GM12801 (cell line): ENCODE data around the gene PAPSS1.

Source experiments
- TF ChIP-seq, protein P1 (sequence below): IDR thresholded peaks from one replicate; pipeline ENCODE4 v1.5.1; 2011; ENCODE audit warnings: control low read depth; ENCODE audit not compliant: insufficient read length; ENCODE audit errors: extremely low read depth

The PAPSS1 gene

DNA sequence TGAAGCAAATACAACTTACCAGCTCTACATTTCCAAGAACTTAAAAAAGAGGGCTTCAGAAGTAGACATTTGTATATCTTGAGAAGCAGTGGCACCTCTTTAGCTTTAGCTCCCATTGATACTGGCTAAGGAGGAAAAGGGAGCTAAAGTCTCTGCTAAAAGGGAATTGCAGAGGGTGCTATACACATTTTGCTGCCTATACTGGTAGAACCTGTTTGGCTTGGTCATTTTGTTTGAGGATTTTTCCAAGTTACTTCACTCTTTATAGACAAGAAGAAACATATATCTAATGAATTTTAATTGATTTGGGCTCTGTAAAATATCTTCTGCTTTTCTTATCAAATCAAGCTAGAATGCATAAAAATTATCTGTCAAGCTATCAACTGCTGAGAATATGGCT lies 11.8 kb downstream of the PAPSS1 start:
- TF ChIP-seq, protein P1, sequence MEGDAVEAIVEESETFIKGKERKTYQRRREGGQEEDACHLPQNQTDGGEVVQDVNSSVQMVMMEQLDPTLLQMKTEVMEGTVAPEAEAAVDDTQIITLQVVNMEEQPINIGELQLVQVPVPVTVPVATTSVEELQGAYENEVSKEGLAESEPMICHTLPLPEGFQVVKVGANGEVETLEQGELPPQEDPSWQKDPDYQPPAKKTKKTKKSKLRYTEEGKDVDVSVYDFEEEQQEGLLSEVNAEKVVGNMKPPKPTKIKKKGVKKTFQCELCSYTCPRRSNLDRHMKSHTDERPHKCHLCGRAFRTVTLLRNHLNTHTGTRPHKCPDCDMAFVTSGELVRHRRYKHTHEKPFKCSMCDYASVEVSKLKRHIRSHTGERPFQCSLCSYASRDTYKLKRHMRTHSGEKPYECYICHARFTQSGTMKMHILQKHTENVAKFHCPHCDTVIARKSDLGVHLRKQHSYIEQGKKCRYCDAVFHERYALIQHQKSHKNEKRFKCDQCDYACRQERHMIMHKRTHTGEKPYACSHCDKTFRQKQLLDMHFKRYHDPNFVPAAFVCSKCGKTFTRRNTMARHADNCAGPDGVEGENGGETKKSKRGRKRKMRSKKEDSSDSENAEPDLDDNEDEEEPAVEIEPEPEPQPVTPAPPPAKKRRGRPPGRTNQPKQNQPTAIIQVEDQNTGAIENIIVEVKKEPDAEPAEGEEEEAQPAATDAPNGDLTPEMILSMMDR, result no peak

DNA sequence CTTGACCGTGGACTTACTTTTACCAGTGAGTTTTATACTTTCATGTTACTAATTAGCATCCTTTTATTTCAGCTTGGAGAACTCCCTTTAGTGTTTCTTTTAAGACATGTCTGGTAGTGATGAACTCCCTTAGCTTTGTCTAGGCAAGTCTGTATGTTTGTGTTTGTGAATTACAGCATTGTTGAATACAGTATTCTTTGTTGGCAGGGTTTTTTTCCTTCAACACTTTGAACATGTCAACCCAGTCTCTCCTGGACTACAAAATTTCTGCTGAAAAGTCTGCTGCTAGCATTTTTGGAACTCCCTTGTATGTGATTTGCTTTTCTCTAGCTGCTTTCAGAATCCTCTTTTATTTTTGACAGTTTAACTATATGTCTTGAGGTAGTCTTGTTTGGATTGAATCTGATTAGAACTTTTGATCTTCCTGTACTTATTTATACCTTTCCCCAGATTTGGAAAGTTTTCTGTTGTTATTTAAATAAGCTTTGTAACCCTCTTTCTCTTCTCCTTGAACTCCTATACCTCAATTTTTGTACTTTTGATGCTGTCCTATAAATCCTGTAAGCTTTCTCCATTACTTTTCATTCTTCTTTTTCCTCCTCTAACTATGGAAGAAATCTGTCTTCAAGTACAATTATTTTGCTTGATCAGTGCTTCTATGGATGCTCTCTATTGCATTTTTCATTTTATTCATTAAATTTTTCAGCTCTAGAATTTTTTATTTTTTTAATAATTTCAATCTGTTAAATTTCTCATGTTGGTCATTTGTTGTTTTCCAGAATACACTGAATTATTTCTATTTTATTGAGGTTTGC lies 14.1 kb downstream of the PAPSS1 start:
- TF ChIP-seq, protein P1, result no peak

DNA sequence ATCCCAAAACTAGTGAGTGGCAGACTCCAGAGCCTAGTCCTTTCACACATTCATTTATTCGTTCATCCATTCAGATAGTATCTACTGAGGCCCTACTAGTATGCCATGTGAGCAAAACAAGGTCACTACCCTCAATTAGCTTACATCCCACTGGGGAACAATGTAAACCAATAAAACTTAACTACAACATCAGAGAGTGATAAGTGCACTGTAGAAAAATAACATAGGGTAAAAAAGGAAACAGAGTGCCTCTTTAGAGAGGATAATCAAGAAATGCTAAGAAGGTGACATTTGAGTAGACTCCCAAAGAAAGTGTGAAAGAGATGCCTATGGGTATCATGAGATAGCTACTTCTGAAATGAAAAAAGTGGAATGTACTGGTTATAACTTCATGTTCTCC lies 18.5 kb downstream of the PAPSS1 start:
- TF ChIP-seq, protein P1, result no peak

DNA sequence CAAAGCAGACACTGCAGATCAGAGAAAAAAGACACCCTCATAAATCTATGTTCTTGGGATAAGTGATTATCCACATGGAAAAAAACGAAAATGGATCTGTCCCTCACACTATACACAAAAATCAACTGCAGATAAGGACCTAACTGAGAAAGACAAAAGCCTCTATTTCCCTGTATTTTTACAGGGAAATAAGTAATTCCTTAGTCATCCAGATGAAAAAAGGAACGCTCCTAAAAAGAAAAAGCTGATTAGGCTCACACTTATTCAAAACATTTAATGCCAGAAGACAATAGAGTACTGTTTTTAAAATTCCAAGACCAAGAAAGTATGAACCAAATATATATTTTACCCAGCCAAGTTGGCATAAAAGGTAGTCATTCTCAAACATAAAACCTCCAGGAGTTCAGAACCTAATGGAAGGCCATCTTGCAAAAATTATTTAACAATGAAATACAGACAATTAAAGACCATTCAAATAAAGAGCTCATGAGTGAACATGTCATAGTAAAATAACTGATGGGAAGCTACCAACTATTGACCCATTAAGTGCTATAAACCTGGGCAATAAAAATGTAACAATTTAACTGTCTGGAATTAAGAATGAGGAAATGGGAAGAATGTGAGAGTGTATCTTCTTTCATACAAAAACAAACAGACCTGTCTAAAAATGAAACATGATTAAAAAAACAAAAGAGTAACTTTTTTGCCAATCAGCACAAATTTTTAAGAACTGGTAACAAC lies 20.4 kb downstream of the PAPSS1 start:
- TF ChIP-seq, protein P1, result no peak

DNA sequence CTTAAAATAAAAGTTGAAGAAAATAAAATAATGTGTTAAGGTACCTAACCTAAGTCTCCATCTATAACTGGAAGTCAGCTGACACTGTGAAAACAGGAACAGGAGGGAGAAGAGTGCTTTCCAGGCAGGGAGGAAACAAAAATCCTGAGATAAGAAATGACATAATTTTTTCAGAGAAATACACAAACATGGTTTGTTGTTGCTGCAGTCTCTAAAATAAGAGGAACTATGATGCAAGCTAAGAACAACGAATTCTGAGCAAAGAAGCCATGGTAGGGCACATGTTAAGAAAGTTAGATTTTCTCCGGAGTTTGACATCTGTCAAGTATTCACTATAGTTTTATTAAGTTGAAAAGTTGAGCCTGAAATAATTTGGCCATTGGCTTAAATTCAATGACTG lies 26.9 kb downstream of the PAPSS1 start:
- TF ChIP-seq, protein P1, result no peak

DNA sequence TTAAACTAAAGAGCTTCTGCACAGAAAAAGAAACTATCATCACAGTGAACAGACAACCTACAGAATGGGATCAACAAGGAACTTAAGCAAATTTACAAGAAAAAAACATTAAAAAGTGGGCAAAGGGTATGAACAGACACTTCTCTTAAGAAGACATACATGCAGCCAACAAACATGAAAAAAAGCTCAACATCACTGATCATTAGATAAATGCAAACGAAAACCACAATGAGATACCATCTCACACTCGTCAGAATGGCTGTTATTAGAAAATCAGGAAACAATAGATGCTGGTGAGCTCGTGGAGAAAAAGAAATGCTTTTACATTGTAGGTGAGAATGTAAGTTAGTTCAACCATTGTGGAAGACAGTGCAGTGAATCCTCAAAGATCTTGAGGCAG lies 27.8 kb downstream of the PAPSS1 start:
- TF ChIP-seq, protein P1, result no peak

DNA sequence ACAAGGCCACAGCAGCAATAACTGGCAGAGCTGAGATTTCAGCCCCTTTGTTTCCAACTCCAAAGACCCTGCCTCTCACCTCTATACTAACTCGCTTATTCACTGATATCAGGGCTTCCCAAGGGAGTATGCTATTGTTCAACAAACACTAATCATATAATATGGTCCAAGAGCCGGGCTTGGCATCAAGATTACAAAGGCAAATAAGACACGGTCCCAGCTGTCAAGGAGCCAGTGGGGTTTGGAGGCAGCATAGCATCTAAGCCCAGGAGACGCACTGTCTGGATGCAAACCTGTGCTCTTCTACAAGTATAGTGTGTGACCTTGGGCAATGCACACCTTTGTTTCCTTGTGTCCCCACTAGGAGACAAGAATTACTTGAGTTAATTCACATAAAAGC lies 28.7 kb downstream of the PAPSS1 start:
- TF ChIP-seq, protein P1, result no peak
